GM12874 (cell line): ENCODE data around the gene VPS50.

Experiments used
- CTCF ChIP-seq: IDR thresholded peaks from 2 replicates; pipeline ENCODE4 v1.5.1; 2011; ENCODE audit warnings: low read depth, mild to moderate bottlenecking, control low read depth, low read length, moderate library complexity; ENCODE audit not compliant: insufficient read depth

Gene VPS50

GRCh38 chr7:93284908-93285307 is 52.7 kb downstream of the VPS50 start:
- TF ChIP-seq CTCF: no peak

- TF ChIP-seq CTCF: no peak
Observed at GRCh38 chr7:93293229-93293628, 61.1 kb downstream of the VPS50 start.

GRCh38 chr7:93298206-93298605 is 66.0 kb downstream of the VPS50 start:
- TF ChIP-seq CTCF: no peak

GRCh38 chr7:93298671-93299070 is 66.5 kb downstream of the VPS50 start:
- TF ChIP-seq CTCF: no peak

- no peak for TF ChIP-seq CTCF
Observed at GRCh38 chr7:93301736-93302135, 69.6 kb downstream of the VPS50 start.

- TF ChIP-seq CTCF: no peak
Observed at GRCh38 chr7:93307131-93307660, 75.0 kb downstream of the VPS50 start.

GRCh38 chr7:93307943-93308342 is 75.8 kb downstream of the VPS50 start:
- TF ChIP-seq CTCF: no peak
